IPS DF 19.7 (cell line): ENCODE data around the gene MAML2.

Source experiments
- DNase-seq: peaks from one replicate; pipeline ENCODE4 v3.0.0-alpha.2; 2013; ENCODE audit warnings: low read depth, low spot score

MAML2 gene

DNA sequence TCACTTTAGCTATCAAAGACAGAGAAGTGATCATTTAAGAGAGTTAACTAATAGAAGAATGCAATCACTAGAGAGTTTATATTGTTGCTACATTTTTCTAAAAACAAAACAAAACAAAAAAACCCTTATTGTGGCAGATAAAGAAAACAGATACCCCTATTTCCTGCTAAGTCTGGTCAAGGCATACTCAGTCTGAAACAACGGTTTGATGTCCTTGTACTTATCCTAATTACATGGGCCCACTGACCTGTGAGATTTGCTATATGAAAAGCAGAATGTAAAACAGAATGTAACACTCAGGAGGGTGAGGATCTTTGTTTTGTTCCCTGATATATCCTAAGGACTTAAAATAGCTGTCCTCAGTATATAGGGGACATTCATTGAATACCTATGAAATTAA, 24.6 kb downstream of the MAML2 start:
- DNase-seq, result no peak

DNA sequence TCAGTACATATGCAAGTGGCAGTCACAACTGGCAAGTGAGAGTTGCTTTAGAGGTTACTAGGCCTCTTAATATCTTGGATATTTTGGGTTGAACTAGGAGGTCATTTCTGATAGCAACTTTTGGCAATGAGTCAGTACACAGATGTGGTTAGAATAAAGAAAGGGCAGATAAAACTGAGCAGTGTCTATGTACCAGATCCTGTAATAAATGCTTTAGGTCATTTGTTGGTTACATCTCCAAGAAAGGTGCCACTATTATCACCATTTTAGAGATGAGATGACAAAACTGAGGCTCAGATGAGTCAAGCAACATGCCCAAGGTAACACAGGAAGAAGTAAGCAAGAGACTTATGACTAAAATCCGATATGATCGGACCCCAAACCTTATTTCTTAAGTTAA, 25.0 kb downstream of the MAML2 start:
- DNase-seq, result no peak

DNA sequence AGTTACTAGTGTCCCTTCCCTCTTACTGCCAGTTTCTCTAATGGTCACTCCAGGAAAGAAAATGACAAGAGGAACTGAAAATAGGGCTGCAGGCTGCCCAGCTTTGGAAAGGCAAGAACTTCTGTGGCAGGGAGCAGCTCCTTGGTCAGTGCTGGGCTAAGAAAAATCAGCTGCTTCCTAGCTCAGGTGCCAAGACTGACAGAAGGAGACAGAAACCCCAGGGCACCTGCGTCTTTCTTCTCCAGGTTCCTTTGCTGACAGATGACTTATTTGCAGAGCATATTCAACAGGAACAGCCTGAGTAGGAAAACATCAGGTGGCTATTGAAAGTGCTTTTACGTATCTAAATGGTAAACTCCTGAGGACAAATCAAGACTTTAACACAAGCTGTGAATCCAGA, 25.4 kb downstream of the MAML2 start:
- DNase-seq, result no peak

DNA sequence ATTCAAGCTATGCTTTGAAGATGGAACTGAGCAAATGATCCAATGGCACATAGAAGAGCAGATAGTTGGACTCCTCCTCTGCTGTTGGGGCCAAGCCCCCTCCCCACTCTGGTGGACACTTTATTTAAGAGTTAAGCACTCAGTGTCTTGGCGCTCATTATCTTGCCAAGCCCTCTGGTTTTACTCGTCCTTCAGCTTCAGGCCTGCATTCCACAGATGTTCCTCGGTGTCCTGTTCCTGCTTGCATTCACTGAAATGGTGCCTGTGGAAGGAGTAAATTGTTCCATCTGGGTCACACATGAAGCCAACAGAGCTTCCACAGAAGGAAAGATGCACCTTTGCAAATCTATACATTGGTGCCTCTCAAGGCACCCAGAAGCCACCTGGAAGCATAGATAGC, 26.1 kb downstream of the MAML2 start:
- no peak for DNase-seq

DNA sequence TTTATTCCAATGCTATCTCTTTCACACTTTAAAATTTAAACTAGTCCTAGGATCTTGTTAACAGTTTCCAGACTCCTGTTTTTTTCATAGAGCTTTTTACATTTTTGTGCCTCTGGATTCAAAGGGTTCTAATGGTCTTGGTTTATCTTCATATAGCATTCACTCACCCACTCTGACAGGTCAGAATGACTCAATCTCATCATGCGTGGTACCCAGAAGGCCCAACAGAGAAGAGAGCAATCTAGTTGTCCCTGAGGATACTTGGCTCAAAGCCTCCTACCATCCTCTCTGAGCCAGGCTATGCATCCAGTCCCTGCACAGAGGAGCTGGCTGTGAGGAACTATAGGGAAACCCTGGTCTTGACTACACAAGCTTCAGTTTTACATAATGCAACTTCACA, 27.5 kb downstream of the MAML2 start:
- DNase-seq, result no peak

DNA sequence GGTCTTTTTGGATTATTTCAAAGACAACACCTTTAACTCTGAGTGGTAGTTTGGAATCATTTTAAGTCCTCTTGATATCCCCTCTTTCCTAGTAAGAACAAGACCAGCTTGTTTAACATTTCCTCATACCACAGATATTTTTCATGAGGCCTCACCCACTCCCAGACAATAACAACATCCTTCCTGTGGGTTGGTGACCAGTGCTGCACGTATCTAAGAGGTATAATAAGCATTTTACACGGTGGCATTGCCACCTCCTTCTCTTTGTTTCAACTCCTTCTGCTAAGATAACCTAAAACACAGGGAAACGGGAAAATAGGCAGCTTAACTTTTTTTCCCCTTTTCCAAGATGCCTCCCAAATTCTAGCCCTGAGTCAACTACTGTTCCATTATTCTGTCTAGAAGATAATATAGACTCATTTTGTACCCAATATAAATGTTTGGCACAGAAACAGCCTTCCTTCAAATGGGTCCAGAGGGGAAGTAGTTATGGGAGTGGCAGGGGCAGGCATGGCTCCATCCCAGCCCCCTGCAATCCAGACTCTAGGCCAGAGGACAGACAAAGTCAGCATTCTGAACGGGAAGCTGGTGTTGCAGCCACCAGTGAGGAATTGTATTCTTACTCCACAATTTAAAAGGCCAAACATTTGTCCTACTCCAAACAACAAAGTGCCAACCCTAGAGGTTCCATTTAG, 28.5 kb downstream of the MAML2 start:
- no peak for DNase-seq

DNA sequence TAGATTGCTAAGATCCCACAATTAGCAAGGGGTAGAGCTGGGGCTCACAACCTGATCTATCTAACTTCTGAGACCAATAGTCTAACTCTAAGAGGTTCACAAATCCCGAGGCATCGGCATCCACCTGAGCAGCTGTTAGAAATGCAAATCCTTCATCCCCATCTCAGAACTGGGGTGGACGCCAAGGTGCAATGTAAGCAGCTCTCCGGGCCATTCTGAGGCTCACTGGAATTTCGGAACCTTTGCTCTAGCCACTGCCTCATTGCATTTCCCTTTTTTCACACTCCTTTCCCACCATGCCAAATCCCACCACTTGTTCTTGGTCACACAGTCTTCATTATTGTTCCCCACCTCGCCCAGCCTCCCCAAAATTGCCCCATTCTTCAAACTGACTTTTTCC, 29.8 kb downstream of the MAML2 start:
- no peak for DNase-seq

DNA sequence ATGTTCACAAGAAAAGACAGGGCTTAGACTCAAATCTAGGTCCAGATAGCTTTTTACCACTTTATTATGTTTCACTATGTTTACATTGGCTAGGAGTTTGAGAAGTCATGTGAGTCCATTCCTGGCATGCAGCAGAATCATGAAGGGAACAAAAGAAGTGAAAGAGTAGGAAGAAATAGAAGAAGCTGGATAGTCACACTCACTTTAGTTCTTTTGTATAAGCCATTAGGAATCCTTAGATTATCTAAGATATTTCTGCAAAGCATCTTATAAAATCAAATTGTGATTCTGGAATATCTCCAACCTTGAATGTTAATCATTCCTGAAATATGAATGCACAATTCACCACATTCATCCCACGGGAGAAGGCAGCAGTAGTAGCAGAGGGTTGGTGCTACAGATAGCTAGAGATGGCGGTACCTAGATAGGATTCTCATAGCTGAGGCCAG, 31.9 kb downstream of the MAML2 start:
- DNase-seq, result no peak

DNA sequence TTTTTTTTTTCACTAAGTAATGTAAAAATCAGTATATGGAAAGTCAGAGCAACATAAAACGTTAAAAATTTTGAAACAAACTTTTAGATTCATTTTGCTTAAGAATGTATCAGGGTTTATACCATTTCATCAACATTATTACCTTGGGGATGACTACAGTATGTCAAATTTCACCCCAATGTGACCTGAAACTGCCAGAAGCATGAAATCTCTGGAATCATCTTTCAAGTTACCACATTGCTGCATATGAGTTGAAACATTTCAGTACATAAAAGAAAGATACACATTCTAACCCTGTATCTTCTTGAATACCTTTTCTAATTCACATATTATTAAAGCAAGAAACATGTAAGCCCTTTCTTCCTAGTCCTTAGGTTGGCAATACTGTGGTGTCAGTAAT, 32.8 kb downstream of the MAML2 start:
- DNase-seq, result no peak

DNA sequence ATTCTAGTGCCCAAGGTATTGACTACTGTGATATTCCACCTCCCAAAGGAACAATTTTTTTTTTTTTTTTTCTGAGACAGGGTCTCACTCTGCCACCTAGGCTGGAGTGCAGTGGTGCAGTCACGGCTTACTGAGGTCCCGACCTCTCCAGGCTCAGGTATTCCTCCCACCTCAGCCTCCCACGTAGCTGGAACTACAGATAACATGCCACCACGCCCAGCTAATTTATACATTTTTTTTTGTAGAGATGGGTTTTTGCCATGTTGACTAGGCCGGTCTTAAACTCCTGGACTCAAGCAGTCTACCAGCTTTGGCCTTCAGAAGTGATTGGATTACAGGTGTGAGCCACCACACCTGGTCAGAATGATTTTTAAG, 33.4 kb downstream of the MAML2 start:
- no peak for DNase-seq

DNA sequence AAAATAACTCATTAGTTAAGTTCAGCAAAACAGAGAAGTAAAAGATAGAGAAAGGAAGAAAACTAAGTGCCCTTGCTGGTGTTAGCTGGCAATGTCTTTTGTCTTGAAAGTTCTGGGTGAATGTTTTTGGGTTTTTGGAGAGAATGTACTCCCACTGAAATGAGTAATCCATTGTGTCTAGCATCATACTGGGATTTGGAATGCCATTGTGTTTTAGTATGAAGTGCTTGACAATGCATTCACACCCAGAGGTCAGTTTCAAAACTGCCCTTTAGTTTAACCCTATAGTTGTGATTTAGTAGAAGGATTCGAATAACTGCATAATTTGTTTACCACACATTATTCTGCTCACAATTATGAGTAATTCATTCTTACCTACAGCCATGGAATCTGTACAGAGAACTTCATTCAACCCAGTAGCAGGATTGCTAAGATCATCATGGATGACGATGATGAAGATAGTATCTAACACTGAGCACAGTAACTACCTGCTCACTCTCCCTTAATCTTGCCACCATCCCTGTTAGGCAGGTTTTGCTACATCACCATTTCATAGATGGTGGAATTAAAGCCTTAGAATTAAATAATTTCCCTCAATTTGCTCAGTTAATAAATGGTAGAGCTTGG, 33.9 kb downstream of the MAML2 start:
- DNase-seq, result no peak

DNA sequence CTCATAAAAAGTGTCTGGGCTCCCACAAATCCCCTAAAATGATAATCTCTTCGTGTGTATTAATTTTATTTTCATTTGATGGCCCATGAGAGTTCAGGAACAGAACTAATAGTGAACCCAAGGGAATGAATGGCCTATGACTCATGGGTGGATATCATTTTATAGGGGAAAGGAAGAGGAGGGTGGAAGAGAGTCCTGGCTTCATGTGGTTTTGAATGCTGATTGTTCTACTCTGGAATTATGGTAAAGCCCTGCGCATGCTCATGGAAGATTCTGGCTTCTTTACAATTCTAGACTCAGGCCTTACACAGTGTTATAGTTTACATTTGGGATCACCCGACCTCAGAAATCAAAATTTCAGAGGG, 35.2 kb downstream of the MAML2 start:
- no peak for DNase-seq

DNA sequence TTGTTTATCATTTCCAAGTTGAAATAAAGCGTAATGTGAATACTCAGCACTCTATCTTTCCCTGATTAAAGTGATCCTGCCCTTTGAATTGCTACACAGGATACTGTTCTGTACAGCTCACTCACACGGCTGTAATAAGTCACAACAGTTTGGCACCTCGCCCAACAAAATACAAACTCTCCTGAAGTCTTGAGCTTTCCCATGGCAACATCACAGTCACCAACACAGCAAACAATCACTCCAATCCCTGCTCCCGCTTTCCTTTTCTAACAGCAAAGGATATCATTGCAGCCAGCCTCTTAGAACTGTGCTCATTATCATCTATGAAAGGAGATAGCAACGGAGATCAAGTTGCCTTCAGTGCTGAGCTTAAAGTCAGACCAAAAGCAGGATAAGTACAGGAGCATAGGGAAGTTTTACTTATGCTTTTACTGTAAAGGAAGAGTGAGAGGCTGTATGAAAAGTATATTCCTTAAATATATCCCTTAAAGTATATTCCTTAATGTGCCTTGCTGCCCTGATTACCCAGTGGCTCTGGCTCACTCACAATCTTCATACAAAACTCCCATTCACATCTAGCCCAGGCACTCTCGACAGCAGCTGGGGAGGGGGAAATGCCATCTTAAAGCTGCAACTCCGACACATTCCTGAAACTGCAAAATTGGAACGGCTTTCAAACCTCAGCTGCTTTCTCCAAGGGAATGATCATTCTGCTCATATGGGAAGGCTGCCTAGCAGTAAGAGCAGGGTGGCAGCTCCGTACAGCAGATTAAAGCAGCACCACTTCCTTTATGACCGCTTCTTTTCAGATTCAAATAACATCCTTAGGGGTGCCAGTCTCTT, 35.8 kb downstream of the MAML2 start:
- no peak for DNase-seq

DNA sequence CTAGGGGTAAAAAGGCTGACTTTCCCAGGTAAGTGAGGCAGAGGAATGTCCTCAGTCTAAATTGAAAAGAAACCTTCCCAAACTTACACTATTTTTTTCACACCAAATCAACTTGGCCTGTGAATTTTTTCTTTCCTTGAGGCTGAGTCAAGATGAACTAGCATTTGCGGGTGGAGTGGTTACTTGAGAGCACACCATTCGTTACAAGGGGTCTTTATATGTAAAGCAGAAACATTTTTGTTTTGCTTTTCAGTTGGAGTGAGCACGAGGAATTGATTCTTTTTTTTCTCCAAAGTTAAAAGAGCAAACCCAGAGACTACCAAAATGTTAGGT, 36.4 kb downstream of the MAML2 start:
- no peak for DNase-seq

DNA sequence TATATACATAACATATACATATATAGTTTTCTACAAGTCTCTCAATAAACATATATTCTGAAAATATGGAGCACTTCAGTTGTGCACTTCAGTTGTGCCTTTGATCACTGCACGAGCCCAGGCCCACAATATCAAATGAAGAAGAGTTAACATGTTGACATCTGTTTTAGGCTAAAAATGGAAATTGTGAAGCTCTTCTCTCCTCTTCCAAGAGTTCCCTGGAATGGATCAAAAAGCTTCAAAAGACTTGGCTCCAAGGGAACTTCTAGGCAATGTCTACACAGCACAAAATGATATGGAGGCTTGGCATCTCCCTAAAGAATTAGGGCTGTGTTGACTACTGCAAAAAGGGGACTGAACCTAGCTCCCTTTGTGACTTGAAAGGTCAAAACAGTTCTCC, 36.9 kb downstream of the MAML2 start:
- no peak for DNase-seq

DNA sequence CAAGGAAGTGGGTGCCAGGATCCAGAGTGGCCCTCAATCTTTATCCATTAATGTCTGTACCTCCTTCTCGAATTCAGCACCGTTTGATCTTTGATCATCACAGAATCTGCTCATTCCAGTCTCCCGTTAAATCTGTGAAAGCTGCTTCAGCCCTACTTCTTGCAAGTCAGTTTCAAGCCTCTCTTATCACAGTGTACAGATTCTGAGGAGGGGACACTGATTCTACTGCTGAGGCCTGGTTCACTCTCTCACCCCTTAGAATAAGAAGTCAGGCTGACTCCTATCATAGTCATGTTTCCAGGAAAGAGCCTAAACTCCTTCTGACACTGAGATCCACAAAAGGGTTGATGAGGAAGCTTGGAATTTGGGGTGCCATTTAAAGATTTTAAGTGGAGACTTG, 39.0 kb downstream of the MAML2 start:
- no peak for DNase-seq

DNA sequence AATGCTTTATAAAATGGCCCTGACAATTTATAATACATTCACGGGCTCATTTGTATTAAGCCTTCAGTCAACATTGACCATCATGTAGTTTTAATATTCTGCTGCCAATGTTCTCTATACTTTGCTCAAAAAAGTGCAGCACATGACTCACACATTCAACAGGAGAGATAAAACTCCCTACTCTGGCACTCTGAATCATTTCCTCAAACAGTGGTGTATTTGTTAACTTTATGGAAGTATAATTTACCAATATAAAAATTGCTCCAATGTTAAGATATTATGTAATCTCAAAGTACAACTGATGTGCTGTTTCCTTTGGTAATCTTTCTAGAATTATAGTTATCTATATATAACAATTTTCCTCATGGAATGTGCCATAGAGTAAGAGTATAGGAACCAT, 39.9 kb downstream of the MAML2 start:
- no peak for DNase-seq

DNA sequence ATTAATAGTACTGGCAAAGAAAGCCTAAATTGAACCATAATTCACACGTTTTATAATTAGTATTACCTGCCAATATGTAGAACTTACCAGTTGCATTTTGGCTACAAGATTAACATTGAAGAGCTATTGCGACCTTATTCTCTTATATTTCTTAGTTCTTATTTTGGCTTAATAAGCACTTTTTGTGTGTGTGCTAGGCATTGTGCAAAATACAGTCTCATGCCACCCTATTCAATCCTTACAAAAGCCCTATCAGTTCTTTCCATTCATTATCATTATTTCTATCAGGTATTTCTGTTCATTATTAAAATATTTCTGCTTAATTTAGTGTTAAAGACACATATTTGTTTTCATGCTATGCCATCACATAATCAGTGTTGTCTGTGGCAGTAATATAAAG, 41.2 kb downstream of the MAML2 start:
- no peak for DNase-seq

DNA sequence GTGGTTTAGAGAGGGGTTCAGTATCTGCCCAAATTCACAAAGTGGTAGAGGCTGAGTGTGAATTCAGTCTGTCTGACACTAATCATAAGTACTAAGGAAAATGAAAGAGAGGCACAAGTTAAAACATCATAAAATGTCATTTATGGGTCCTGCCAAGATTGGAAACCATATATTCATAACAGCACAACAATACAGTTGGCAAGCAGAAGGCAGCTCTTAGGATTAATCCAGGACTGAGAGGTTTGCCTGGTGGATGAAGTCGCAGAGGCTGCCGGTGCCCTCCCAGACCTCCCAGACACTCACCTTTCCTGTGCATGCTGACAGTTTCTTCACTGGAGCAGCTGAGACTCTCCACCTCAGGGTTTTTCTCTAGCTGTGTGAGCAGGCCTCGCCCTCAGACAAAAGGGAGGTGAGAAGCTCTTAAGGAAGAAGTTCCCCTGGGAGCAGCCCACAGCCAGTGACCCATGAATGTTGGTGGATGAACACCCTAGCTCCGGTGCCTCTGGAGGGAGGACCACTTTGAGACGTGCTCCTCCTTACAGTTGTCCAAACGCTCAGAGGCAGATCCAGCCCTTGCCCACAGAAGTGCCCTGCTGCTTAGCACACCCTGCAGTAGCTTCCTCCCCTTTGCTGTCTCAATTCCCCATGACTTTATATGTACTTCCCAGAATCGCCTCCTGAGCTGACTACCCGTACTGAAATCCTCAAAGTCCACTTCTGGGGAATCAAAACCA, 43.7 kb downstream of the MAML2 start:
- no peak for DNase-seq

DNA sequence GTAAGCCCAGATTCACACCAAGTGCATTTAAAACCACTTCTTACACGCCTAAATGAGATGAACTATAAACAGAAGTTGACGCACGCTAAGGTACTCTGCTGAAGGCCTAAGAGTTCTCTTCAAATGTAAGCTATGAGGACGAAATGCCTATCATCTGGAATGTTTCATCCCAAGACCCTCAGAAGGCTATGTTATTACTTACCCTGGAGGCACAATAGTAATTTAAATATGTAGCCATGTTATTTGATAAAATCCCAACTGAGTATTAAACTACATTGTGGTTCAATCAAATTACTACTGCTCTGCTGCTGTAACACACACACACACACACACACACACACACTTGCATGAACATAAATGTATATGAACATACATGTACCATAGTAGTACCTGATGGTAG, 47.6 kb downstream of the MAML2 start:
- DNase-seq, result no peak

DNA sequence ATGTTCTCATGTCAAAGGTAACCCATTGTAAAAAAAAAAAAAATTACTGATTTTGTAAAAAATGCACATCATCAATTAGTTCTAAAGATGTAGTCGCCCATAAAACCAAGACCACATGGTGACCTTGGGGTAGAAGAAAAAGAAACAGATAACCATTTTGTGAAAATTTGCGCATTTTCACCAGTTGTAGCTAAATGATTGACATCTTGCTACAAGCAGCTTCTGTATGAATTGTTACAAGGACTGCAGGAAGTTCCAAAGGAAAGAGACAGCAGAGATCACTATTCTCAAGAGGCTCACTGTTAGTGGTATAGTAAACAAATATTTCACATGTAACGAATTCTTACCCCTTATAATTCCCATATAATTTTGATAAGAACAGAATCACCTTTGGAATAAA, 48.7 kb downstream of the MAML2 start:
- no peak for DNase-seq

DNA sequence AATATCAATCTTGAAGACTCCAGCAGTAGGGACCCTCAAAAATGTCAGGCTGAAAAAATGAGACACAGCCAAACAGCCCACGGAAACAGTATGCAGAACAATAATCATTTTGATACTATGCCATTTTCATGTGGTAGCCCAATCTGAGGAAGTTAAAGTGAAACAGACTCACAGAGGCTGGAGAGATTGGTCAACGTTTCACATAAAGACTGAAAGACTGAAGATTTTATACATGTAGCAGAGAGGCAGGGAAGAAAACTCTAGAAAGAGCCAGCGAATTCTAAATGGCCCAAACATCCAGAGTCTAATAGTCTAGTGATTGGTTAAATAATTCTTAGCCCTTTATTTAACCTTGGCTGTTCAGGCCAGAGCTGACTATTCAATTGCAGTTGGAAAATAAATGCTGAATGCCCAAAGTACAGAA, 49.4 kb downstream of the MAML2 start:
- DNase-seq, result no peak
